HEK293 (cell line): ENCODE data around the gene KRTCAP2.

Source experiments
- CTCF ChIP-seq: fragments of 450-650 bp; formaldehyde crosslinking; IDR thresholded peaks from 2 replicates; pipeline ENCODE4 v1.5.1; 2016; ENCODE audit warnings: missing biosample characterization, missing genetic modification characterization
- ZFP3 ChIP-seq: fragments of 450-650 bp; formaldehyde crosslinking; IDR thresholded peaks from 2 replicates; pipeline ENCODE4 v1.5.1; 2016; ENCODE audit warnings: low read depth, missing biosample characterization, missing genetic modification characterization
- ZNF214 ChIP-seq: fragments of 450-650 bp; formaldehyde crosslinking; IDR thresholded peaks from 2 replicates; pipeline ENCODE4 v1.5.1; 2017; ENCODE audit warnings: missing biosample characterization, mild to moderate bottlenecking, missing genetic modification characterization, borderline replicate concordance
- ZNF280D ChIP-seq: fragments of 450-650 bp; formaldehyde crosslinking; IDR thresholded peaks from 2 replicates; pipeline ENCODE4 v1.5.1; 2016; ENCODE audit warnings: missing biosample characterization, missing genetic modification characterization
- ZNF510 ChIP-seq: fragments of 450-650 bp; formaldehyde crosslinking; IDR thresholded peaks from 2 replicates; pipeline ENCODE4 v1.5.1; 2018; ENCODE audit warnings: mild to moderate bottlenecking, missing genetic modification characterization, missing biosample characterization; ENCODE audit not compliant: insufficient replicate concordance
- ZNF549 ChIP-seq: fragments of 450-650 bp; IDR thresholded peaks from 2 replicates; pipeline ENCODE4 v1.5.1; 2018; ENCODE audit warnings: missing biosample characterization, missing genetic modification characterization, mild to moderate bottlenecking, inconsistent platforms, moderate library complexity
- ZNF658 ChIP-seq: fragments of 450-650 bp; formaldehyde crosslinking; IDR thresholded peaks from 2 replicates; pipeline ENCODE4; 2016; ENCODE audit warnings: missing biosample characterization, missing genetic modification characterization

- TF ChIP-seq CTCF (tag by site-specific recombination): no peak
- TF ChIP-seq ZNF658 (tag by site-specific recombination): no peak
- TF ChIP-seq ZNF280D (tag by site-specific recombination): no peak
- TF ChIP-seq ZFP3 (tag by site-specific recombination): no peak
- TF ChIP-seq ZNF214 (tag by site-specific recombination): no peak
- no peak for TF ChIP-seq ZNF549 (tag by site-specific recombination)
- TF ChIP-seq ZNF510 (tag by site-specific recombination): no peak
Measured at GRCh38 chr1:155133799-155134281, 39.3 kb downstream of the KRTCAP2 start.
